T47D (cell line): ENCODE data around the gene RPL18.

Experiments used
- DNase-seq, 2 experiments: peaks; one replicate each; pipeline versions ENCODE4 v3.0.0 to v3.0.0-alpha.2; 2011 to 2012; ENCODE audit warnings: low read depth in 1 of 2, low spot score in 1 of 2
- JUND ChIP-seq: IDR thresholded peaks from 2 replicates; pipeline ENCODE4 v1.6.1; 2012; ENCODE audit warnings: low read depth
- in situ Hi-C: cut with HindIII; loops from 2 replicates; pipeline ENCODE4 v1.10.0; 2016; ENCODE audit warnings: low sequenced_read_pairs, low pct_unique_long_range_greater_than_20kb

Gene RPL18

DNA sequence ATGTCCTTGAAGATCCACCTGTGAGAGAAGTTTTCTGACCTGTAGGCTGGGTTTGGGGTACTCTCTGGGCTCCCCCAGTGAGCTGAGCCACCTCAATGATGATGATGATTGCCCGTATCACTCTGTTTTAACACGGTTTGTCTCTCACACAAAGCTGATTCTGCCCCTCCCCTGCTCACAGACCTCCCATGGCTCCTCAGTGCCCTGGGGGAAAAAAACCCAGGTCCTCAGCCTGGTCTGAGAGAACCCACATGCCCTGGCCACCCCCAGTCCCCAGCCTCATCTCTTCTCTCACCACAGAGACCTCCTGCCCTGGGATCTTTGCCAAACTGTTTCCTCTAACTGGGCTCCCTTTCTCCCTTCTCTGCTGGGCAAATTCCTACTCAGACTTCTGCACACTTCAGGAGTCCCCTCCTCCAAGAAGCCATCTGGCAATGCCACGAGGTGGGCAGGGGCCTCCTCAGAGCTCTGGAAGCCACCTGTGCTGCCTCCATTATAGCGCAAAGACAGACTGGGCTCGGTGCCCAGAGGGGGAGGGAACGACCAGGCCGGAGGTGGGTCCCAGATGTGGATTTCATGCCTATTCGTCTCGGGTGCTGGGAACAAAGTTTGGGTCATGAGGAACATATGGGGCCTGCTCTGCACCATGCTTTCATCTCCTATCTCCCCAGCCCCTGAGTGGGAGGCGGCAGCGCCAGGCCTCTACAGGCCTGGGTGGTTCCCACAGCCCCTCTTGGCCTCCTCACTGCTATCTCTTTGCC, 35.5 kb upstream of the RPL18 start:
- in situ Hi-C loops: no loop called here
- no peak for TF ChIP-seq JUND

DNA sequence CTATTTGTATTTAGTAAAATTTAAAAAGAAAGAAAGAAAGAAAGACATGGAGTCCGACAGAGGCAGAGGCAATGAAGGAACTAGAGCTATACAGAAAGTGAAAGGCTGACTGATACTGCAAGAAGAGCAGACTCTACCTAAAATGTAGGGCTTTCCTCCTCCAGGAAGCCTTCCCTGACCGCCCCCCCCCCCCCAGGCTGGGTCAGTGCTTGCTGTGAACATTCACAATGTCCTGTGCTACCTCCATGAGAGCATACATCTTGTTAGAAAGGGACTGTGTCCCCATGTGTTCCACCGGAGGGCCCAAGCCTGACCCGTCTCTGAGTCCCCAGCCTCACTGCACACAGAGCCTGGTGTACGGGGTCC, 32.7 kb upstream of the RPL18 start:
- in situ Hi-C loops: no loop called here
- no peak for DNase-seq
- no peak for TF ChIP-seq JUND

More for the DNA sequence above, 35.5 kb upstream of the RPL18 start:
- DNase-seq: no peak

DNA sequence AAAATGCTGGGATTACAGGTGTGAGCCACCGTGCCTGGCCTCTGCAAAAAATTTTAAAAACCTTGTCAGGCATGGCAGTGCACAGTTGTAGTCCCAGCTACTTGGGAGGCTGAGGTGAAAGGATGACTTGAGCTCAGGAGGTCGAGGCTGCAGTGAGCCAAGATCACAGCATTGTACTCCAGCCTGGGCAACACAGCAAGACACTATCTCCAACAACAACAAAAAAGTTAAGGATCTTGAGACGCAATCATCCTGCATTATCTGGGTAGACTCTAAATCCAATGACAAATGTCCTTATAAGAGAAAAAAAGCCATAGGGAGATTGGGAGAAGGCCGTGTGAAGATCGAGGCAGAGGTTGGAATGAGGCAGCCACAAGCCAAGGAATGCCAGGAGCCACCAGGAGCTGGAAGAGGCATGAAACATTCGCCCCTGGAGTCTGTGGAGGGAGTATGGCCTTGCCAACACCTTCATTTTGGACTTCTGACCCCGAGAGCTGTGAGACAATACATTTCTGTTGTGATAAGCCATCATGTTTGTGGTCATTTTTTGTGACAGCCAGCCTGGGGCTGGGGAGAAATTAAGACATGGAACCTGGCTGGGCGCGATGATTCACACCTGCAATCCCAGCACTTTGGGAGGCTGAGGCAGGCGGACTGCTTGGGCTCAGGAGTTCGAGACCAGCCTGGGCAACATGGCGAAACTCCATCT, 32.1 kb upstream of the RPL18 start:
- no peak for TF ChIP-seq JUND
- in situ Hi-C loops: no loop called here
- DNase-seq: no peak

DNA sequence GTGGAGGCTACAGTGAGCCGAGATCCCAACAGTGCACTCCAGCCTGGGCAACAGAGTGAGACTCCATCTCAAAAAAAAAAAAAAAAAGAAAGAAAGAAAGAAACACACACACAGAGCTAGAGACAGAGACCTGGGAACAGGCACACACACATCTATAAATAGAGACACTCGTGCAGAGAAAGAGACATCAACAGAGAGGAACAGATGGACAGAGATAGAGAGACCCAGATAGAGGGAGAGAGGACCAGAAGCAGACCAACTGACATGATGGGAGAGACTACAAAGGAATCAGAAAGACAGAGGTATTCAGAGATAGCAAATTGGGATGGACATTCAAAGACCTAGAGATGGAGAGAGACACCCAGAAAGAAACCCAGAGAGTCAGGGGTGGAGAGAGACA, 29.2 kb upstream of the RPL18 start:
- no peak for DNase-seq
- in situ Hi-C loops: no loop called here
- no peak for TF ChIP-seq JUND

DNA sequence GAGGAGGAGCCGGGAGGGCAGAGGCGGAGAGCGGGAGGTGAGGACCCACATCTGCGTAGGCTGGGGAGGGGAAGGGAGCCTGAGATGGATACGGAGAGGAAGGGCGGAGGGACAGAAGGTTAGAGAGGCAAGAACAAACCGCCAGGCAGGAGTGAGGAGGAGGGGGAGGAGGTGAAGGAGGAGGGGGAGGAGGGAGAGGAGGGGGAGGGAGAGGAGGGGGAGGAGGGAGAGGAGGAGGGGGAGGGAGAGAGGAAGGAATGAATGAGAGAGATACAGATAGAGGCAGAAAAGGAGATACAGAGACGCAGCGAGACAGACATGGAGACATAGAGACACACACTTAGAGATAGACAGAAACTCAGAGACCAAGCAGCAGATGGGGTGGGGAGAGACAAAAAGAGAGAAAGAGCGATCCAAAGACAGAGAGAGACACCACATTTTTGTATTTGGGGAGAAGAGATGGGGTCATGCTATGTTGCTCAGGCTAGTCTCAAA, 27.8 kb upstream of the RPL18 start:
- no peak for DNase-seq
- TF ChIP-seq JUND: no peak
- in situ Hi-C loops: no loop called here

DNA sequence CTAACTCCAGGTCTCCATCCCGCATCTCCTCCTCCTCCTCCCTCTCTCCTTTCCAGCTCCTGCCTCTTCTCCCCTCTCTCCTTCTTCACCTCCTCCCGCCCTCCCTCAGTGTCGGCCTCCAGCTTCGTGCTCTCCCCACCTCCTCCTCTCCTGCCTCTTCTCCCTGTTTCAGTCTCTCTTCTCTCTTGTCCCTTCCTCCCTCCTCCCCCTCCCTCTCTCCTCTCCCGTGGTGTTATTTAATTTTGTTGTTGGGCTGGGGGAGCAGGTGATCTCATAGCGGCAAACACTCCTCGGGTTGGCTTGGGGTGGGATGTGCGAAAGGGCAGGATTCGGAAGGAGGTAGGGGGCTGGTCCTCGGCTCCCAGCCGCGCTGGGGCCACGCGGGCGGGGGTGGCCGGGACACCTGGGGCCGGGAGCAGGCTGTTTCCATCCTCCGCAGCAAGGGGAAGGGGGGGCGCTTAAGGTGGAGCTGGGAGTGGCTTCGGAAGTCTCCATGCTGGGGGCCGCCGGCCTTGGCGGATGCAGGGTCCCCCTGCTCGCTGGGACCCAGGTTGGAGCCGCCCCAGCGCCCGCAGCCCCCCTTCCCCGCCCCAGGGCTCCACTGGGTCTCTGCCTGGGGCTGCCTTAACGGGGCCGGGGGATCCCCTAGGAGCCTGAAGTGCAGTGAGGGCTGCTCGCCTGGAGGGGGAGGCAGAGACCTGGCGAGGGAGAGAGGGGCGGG, 27.2 kb upstream of the RPL18 start, which contains the start of gene CA11:
CA11 (minus strand) TSS at position 187 of the 721 bp plus-strand sequence. CDS start 555 bp downstream, outside the sequence.
- in situ Hi-C loops: no loop called here
- TF ChIP-seq JUND: no peak
- DNase-seq: peak; percentile 66 to 87

DNA sequence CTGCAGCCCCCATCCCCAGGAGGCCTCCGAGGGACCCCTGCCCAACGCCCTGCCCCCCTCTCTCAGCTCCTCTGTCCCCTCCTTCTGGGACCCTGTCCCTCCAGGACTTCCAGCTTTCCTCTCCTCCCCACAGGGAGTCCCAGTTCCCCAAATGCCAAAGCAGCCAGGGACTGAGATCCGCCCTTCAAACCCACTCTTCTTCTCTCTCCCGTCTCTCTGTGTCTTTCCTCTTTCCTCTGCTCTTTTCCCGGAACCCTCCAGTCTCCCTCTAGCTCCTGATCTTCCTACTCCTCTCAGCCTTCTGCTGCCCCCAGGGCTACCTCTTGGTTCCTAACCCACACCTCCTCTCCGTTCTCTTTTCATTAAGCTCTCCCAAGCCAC, 26.6 kb upstream of the RPL18 start:
- no peak for TF ChIP-seq JUND
- DNase-seq: no peak
- in situ Hi-C loops: no loop called here

DNA sequence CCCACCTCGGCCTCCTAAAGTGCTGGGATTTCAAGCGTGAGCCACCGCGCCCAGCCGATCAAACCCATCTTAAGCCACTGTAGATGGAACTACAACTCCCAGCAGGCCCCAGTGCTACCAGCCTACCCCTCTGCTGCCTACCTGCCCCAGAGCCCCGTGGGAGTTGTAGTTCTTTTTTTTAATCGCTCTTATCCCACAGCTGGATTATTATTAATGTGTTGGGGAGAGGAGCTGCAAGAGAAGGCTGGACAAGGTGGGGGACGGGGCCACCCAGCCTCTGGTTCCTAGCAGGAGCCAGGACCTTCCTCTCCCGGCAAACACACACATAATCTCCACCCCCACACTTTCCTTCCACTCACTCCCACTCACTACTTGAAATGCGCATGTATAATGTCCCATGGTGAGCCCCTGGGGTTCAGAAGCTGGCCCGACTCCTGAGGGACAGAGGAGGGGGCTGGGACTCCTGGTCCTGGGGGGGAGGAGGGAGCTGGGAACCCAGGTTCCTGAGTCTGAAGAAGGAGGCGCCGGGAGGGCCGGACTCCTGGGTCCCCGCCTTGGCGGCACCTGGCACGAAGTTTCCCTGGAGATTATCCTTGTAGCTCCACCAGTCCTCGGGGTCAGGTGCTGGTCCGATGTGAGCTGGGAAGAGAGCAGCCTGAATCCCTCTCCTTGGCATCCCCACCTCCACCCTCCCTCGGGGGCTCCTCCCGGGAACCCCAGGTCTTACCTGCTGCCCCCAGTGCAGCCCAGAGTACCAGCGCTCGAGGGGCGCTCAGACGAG, 26.1 kb upstream of the RPL18 start:
- peak in 1 of 2 experiments; percentile 67 for DNase-seq
- TF ChIP-seq JUND: no peak
- in situ Hi-C loops: no loop called here

DNA sequence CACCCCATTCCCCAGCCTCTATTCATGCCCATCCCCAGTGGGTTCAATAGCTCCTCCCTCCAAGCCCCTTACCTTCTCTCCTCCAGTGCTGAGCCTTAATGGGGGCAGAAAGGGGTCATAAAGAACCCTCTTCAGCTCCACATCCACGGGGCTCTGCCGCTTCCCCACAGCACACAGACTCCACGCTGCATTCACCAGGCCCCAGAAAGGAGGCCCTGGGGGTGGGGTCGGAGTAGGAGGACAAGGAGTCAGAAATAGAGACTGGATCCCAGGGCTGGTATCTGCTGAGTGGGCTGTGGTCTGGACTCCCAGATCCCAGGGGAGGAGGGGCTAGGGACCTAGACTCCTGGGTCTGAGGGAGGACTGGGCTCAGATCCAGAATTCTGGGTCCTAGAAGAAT, 25.4 kb upstream of the RPL18 start:
- no peak for DNase-seq
- TF ChIP-seq JUND: no peak
- in situ Hi-C loops: no loop called here

DNA sequence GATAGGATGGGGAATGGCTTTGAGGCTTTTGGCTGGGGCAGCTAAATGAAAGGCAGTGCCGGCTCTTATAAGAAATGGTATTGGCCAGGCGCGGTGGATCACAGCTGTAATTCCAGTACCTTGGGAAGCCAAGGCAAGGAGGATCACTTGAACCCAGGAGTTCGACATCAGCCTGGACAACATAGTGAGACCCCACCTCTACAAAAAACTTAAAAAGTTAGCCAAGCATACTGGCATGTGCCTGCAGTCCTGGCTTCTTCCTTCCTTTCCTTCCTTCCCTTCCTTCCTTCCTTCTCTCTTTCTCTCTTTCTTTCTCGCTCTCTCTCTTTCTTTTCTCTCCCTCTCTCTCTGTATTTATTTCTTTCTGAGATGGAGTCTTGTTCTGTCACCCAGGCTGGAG, 23.9 kb upstream of the RPL18 start:
- DNase-seq: no peak
- TF ChIP-seq JUND: no peak
- in situ Hi-C loops: no loop called here

DNA sequence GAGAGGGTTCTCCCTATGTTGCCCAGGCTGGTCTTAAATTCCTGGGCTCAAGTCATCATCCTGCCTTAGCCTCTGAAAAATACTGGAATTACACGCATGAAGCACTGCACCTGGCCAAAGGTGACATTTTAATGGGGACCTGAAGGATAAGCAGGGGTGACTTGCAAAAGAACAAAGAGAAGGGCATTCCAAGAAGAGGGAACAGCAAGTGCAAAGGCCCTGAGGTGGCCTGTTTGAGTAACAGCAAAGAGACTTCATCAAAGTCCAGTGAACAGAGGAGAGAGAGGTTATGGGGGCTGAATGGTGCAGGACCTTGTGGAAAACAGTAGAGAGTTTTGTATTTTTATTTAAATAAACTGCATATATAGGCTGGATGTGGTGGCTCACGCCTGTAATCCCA, 22.9 kb upstream of the RPL18 start:
- TF ChIP-seq JUND: no peak
- no peak for DNase-seq
- in situ Hi-C loops: no loop called here
